ENCODE measurements around the gene NSUN6.

GRCh38 chr10:18699849-18700840, 48.8 kb upstream of the NSUN6 start:
- TF ChIP-seq CTCF (IDR thresholded peaks at IDR 0.05; ENCODE audit: insufficient read depth, low read length, poor library complexity, severe bottlenecking) (no peak), EZH2phosphoT487 (conservative IDR thresholded peaks at IDR 0.05; ENCODE audit: low read length) (no peak)

Measured in SU-DHL-6 (cell line).